ENCODE measurements around the gene HACD4.
"Not testable (repeated sequence)": the region's sequence is repeated elsewhere in the genome, so short reads cannot be mapped to it uniquely, and the experiment has no call there.

Gene HACD4

GRCh38 chr9:21015995-21016394 lies 15.4 kb downstream of the HACD4 start:
- no peak for DNase-seq

- DNase-seq, result no peak
Measured at GRCh38 chr9:21015129-21015815, 16.2 kb downstream of the HACD4 start.

- no peak for DNase-seq
Measured at GRCh38 chr9:21002040-21002439, 29.4 kb downstream of the HACD4 start.

- DNase-seq, result no peak
Measured at GRCh38 chr9:21001581-21001980, 29.9 kb downstream of the HACD4 start.

- no peak for DNase-seq
Measured at GRCh38 chr9:20997503-20998076, 33.9 kb downstream of the HACD4 start.

GRCh38 chr9:20996809-20997208 lies 34.6 kb downstream of the HACD4 start:
- DNase-seq, result no peak

- DNase-seq, result no peak
Measured at GRCh38 chr9:20995616-20996015, 35.8 kb downstream of the HACD4 start.

- no peak for DNase-seq
Measured at GRCh38 chr9:20994486-20994885, 37.0 kb downstream of the HACD4 start.

- no peak for DNase-seq
Measured at GRCh38 chr9:20990867-20991266, 40.6 kb downstream of the HACD4 start.

GRCh38 chr9:20989923-20990341 lies 41.5 kb downstream of the HACD4 start:
- DNase-seq, result no peak

- no peak for DNase-seq
Measured at GRCh38 chr9:20988671-20989315, 42.6 kb downstream of the HACD4 start.

- DNase-seq, result no peak
Measured at GRCh38 chr9:20988061-20988460, 43.4 kb downstream of the HACD4 start.

GRCh38 chr9:20987521-20987920 lies 43.9 kb downstream of the HACD4 start:
- no peak for DNase-seq

GRCh38 chr9:20985851-20986600 lies 45.4 kb downstream of the HACD4 start:
- DNase-seq, result no peak

- no peak for DNase-seq
Measured at GRCh38 chr9:20984506-20984905, 46.9 kb downstream of the HACD4 start.

- no peak for DNase-seq
Measured at GRCh38 chr9:20981486-20981885, 50.0 kb downstream of the HACD4 start.

- DNase-seq, result no peak
Measured at GRCh38 chr9:20980832-20981455, 50.5 kb downstream of the HACD4 start.

- DNase-seq, result no peak
Measured at GRCh38 chr9:20978249-20978648, 53.2 kb downstream of the HACD4 start.

GRCh38 chr9:20974191-20974938 lies 57.1 kb downstream of the HACD4 start:
- DNase-seq, result not testable (repeated sequence)

- DNase-seq, result not testable (repeated sequence)
Measured at GRCh38 chr9:20973246-20973947, 58.0 kb downstream of the HACD4 start.

- DNase-seq, result no peak
Measured at GRCh38 chr9:20972684-20973083, 58.8 kb downstream of the HACD4 start.

All from NCI-H1436 treated with DMSO at 0.1 percent for 48 hours (cell line).